H1 (cell line): Measurements from ENCODE around the gene PRSS53. TPM values are rescaled to one million over a fixed set of nuclear protein-coding genes. Genes with fewer than 3 reads are reported as not detected.
A peak's percentile ranks its signal among the peaks of the same experiment; 100 is the strongest.

Experiments
- BRCA1 ChIP-seq: IDR thresholded peaks from 2 replicates; pipeline ENCODE4 v1.6.1; 2012; ENCODE audit warnings: low read depth, low read length, improper control_type of control experiment
- POLR2AphosphoS5 ChIP-seq: IDR thresholded peaks from 2 replicates; pipeline ENCODE4 v1.6.1; 2011; ENCODE audit warnings: low read depth, low read length
- RBBP5 ChIP-seq: IDR thresholded peaks from 2 replicates; pipeline ENCODE4 v1.7.1; 2012; ENCODE audit warnings: low read depth, mild to moderate bottlenecking, inconsistent platforms, low read length, moderate library complexity, borderline replicate concordance
- RFX5 ChIP-seq: IDR thresholded peaks from 2 replicates; pipeline ENCODE4 v1.6.1; 2011; ENCODE audit warnings: low read depth, low read length, improper control_type of control experiment, borderline replicate concordance
- SIX5 ChIP-seq: IDR thresholded peaks from 2 replicates; pipeline ENCODE4 v1.6.1; 2011; ENCODE audit warnings: mild to moderate bottlenecking, low read depth, low read length
- YY1 ChIP-seq: IDR thresholded peaks from 2 replicates; pipeline ENCODE4 v1.6.1; 2011; ENCODE audit warnings: low read depth, mild to moderate bottlenecking, low read length
- polyA plus RNA-seq, 7 experiments: library from polyadenylated mRNA; depleted of rRNA in 3 of 7; stranded (reverse) in 5 of 7; unstranded in 2 of 7; fragments of >200 nt in 5 of 7; fragments of 200-250 nt in 2 of 7; gene quantifications; 1 replicate in 5 of 7; 2 replicates in 1 of 7; 4 replicates in 1 of 7; pipeline versions ENCODE4 v1.2.1 to v1.2.3, GENCODE V29; 2011 to 2013; ENCODE audit warnings: missing spikeins in 2 of 7, mixed read lengths in 2 of 7
- total RNA-seq: library from RNA; stranded (reverse); fragmentation: NEBNext Ultra II Directional; extraction: Animal tissue kit (Norgen Biotek cat#: 25700); gene quantifications from 2 replicates; pipeline ENCODE4 v1.2.1, GENCODE V29; 2021
- TF ChIP-seq, protein P1 (sequence below): fragments of 300-600 bp; sonication (generic); IDR thresholded peaks from 2 replicates; pipeline ENCODE4 v1.7.1; 2012; ENCODE audit warnings: low read length, moderate library complexity, mild to moderate bottlenecking, inconsistent platforms; ENCODE audit not compliant: insufficient replicate concordance
- TF ChIP-seq, protein P2 (sequence below): IDR thresholded peaks from 2 replicates; pipeline ENCODE4 v1.6.1; 2012; ENCODE audit warnings: inconsistent platforms

Gene PRSS53
- total and polyA plus RNA-seq, 2 of the 8 experiments (the other 6 are each of a cell fraction or from before 2014, with no cell fraction given), result 1.7 to 2.6 TPM

DNA sequence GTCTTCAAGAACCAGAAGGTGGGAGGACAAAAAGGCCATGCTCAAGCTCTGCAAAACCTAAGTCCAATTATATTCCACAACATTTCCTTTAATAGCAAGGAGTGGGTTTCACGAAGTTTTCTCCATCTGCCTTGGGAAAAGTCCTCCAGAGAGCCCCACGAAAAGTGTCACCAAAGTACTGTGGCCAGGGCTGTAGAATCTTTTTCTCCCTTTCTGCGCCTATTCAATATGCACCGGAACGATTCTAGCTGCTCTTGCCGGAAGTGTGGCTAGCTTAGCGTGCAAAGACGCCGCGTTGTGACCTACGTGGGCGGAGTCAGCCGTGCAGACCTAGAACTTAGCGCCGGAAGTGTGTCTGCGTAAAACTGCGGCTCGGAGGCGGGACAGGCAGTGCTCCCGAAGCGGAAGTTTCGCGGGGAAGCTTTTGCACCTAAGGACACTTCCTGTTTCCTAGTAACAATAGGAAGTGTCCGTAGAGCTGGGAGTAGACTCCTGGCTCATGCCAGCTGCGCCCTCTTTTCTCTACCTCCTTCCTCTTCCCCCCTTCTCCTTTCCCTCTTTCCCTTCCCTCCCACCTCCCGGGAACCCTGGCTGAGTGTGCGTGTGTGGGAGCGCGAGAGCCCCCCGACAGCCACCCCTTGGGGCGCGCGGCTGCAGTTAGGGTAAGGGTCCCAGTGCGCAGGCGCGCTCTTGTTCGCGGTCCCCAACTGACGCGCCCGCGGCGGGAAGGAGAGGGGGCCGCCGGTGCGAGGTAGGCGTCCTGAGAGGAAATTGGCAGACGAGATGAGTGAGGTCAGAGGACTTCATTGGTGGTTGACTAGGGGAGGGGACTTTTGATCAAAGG is 14.6 kb downstream of the PRSS53 start, which contains the start of the genes ZNF646 and ZNF668 (continued):
- TF ChIP-seq, protein P1, sequence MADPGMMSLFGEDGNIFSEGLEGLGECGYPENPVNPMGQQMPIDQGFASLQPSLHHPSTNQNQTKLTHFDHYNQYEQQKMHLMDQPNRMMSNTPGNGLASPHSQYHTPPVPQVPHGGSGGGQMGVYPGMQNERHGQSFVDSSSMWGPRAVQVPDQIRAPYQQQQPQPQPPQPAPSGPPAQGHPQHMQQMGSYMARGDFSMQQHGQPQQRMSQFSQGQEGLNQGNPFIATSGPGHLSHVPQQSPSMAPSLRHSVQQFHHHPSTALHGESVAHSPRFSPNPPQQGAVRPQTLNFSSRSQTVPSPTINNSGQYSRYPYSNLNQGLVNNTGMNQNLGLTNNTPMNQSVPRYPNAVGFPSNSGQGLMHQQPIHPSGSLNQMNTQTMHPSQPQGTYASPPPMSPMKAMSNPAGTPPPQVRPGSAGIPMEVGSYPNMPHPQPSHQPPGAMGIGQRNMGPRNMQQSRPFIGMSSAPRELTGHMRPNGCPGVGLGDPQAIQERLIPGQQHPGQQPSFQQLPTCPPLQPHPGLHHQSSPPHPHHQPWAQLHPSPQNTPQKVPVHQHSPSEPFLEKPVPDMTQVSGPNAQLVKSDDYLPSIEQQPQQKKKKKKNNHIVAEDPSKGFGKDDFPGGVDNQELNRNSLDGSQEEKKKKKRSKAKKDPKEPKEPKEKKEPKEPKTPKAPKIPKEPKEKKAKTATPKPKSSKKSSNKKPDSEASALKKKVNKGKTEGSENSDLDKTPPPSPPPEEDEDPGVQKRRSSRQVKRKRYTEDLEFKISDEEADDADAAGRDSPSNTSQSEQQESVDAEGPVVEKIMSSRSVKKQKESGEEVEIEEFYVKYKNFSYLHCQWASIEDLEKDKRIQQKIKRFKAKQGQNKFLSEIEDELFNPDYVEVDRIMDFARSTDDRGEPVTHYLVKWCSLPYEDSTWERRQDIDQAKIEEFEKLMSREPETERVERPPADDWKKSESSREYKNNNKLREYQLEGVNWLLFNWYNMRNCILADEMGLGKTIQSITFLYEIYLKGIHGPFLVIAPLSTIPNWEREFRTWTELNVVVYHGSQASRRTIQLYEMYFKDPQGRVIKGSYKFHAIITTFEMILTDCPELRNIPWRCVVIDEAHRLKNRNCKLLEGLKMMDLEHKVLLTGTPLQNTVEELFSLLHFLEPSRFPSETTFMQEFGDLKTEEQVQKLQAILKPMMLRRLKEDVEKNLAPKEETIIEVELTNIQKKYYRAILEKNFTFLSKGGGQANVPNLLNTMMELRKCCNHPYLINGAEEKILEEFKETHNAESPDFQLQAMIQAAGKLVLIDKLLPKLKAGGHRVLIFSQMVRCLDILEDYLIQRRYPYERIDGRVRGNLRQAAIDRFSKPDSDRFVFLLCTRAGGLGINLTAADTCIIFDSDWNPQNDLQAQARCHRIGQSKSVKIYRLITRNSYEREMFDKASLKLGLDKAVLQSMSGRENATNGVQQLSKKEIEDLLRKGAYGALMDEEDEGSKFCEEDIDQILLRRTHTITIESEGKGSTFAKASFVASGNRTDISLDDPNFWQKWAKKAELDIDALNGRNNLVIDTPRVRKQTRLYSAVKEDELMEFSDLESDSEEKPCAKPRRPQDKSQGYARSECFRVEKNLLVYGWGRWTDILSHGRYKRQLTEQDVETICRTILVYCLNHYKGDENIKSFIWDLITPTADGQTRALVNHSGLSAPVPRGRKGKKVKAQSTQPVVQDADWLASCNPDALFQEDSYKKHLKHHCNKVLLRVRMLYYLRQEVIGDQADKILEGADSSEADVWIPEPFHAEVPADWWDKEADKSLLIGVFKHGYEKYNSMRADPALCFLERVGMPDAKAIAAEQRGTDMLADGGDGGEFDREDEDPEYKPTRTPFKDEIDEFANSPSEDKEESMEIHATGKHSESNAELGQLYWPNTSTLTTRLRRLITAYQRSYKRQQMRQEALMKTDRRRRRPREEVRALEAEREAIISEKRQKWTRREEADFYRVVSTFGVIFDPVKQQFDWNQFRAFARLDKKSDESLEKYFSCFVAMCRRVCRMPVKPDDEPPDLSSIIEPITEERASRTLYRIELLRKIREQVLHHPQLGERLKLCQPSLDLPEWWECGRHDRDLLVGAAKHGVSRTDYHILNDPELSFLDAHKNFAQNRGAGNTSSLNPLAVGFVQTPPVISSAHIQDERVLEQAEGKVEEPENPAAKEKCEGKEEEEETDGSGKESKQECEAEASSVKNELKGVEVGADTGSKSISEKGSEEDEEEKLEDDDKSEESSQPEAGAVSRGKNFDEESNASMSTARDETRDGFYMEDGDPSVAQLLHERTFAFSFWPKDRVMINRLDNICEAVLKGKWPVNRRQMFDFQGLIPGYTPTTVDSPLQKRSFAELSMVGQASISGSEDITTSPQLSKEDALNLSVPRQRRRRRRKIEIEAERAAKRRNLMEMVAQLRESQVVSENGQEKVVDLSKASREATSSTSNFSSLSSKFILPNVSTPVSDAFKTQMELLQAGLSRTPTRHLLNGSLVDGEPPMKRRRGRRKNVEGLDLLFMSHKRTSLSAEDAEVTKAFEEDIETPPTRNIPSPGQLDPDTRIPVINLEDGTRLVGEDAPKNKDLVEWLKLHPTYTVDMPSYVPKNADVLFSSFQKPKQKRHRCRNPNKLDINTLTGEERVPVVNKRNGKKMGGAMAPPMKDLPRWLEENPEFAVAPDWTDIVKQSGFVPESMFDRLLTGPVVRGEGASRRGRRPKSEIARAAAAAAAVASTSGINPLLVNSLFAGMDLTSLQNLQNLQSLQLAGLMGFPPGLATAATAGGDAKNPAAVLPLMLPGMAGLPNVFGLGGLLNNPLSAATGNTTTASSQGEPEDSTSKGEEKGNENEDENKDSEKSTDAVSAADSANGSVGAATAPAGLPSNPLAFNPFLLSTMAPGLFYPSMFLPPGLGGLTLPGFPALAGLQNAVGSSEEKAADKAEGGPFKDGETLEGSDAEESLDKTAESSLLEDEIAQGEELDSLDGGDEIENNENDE, result no peak
- TF ChIP-seq RBBP5, result no peak
- TF ChIP-seq SIX5, result peak; percentile 20; the same call in 1 of the 2 replicates
- no peak for TF ChIP-seq BRCA1
- TF ChIP-seq, protein P2, sequence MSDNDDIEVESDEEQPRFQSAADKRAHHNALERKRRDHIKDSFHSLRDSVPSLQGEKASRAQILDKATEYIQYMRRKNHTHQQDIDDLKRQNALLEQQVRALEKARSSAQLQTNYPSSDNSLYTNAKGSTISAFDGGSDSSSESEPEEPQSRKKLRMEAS, result peak; percentile 31; the same call in 1 of the 2 replicates
- no peak for TF ChIP-seq RFX5
- peak; percentile 53 for TF ChIP-seq POLR2AphosphoS5
- TF ChIP-seq YY1, result 0 out of 2 replicates have a peak, but pooled peaks have one; percentile 2
